NT2/D1 (cell line): ENCODE measurements around the gene NTF3.

ENCODE experiments used
- DNase-seq: peaks from one replicate; pipeline ENCODE4 v3.0.0-alpha.2; 2011; ENCODE audit warnings: low read depth, low spot score
- H3K27me3 ChIP-seq: 2 replicates; pipeline ENCODE4 v1.6.0; 2011; ENCODE audit warnings: mild to moderate bottlenecking; ENCODE audit not compliant: insufficient read length, insufficient read depth
- H3K36me3 ChIP-seq: 2 replicates; pipeline ENCODE4 v1.6.1; 2011; ENCODE audit warnings: mild to moderate bottlenecking, low read length, mixed read lengths; ENCODE audit not compliant: insufficient read depth, insufficient read length
- H3K4me1 ChIP-seq: 2 replicates; pipeline ENCODE4 v1.5.1; 2011; ENCODE audit not compliant: insufficient read depth, insufficient read length
- H3K4me3 ChIP-seq: 2 replicates; pipeline ENCODE4 v1.5.1; 2011; ENCODE audit warnings: low read depth; ENCODE audit not compliant: insufficient read length
- H3K9ac ChIP-seq: 2 replicates; pipeline ENCODE4 v1.6.0; 2011; ENCODE audit warnings: low read depth; ENCODE audit not compliant: insufficient read length
- H3K9me3 ChIP-seq: 2 replicates; pipeline ENCODE4 v1.5.1; 2011; ENCODE audit warnings: mild to moderate bottlenecking, low read length; ENCODE audit not compliant: insufficient read depth
- SUZ12 ChIP-seq: IDR thresholded peaks from 2 replicates; pipeline ENCODE4 v1.6.1; 2011; ENCODE audit not compliant: insufficient read length, insufficient read depth; ENCODE audit errors: extremely low read depth
- YY1 ChIP-seq: IDR thresholded peaks from 2 replicates; pipeline ENCODE4 v1.6.1; 2011; ENCODE audit not compliant: insufficient read length, insufficient read depth
- ZNF274 ChIP-seq: IDR thresholded peaks from 2 replicates; pipeline ENCODE4 v1.6.1; 2011; ENCODE audit warnings: mild to moderate bottlenecking, low read depth, low read length

The NTF3 gene

GRCh38 chr12:5499566-5500330, 67.8 kb downstream of the NTF3 start:
- Histone ChIP-seq H3K27me3 (no peaks in the 10 kb centered on the region), H3K9me3 (no peaks in the 10 kb centered on the region), H3K36me3 (peaks cover 15% of the 10 kb centered on the region), H3K4me3 (no peak overlapping the region), H3K4me1 (no peaks in the 10 kb centered on the region), H3K9ac (no peak overlapping the region)
- TF ChIP-seq YY1 (no peak), SUZ12 (no peak), ZNF274 (no peak)
- DNase-seq: no peak

- no peak overlapping the region for H3K9ac ChIP-seq
- no peak overlapping the region for H3K4me3 ChIP-seq
- DNase-seq: no peak
- TF ChIP-seq ZNF274: no peak
- TF ChIP-seq SUZ12: no peak
- TF ChIP-seq YY1: no peak
- H3K4me1 ChIP-seq: no peaks in the 10 kb centered on the region
- H3K9me3 ChIP-seq: no peaks in the 10 kb centered on the region
- H3K36me3 ChIP-seq: peaks cover 10% of the 10 kb centered on the region
- H3K27me3 ChIP-seq: no peaks in the 10 kb centered on the region
Measured at GRCh38 chr12:5500331-5500659, 68.4 kb downstream of the NTF3 start.

GRCh38 chr12:5503774-5504173, 71.9 kb downstream of the NTF3 start:
- TF ChIP-seq ZNF274 (no peak), YY1 (no peak), SUZ12 (no peak)
- Histone ChIP-seq H3K9me3 (no peaks in the 10 kb centered on the region), H3K36me3 (no peaks in the 10 kb centered on the region), H3K4me1 (no peaks in the 10 kb centered on the region), H3K4me3 (no peak overlapping the region), H3K27me3 (no peaks in the 10 kb centered on the region), H3K9ac (no peak overlapping the region)
- DNase-seq: no peak

- TF ChIP-seq ZNF274: no peak
- no peak for TF ChIP-seq SUZ12
- no peak for TF ChIP-seq YY1
- Histone ChIP-seq H3K27me3 (no peaks in the 10 kb centered on the region), H3K36me3 (no peaks in the 10 kb centered on the region), H3K4me1 (peaks cover 3% of the 10 kb centered on the region), H3K4me3 (no peak overlapping the region), H3K9ac (no peak overlapping the region), H3K9me3 (no peaks in the 10 kb centered on the region)
- DNase-seq: no peak
Measured at GRCh38 chr12:5505116-5505515, 73.2 kb downstream of the NTF3 start.

GRCh38 chr12:5505751-5506150, 73.8 kb downstream of the NTF3 start:
- Histone ChIP-seq H3K4me1 (peaks cover 7% of the 10 kb centered on the region), H3K9me3 (no peaks in the 10 kb centered on the region), H3K36me3 (no peaks in the 10 kb centered on the region), H3K27me3 (no peaks in the 10 kb centered on the region), H3K9ac (no peak overlapping the region), H3K4me3 (no peak overlapping the region)
- TF ChIP-seq YY1 (no peak), ZNF274 (no peak), SUZ12 (no peak)
- DNase-seq: no peak

- H3K27me3 ChIP-seq: no peaks in the 10 kb centered on the region
- no peaks in the 10 kb centered on the region for H3K36me3 ChIP-seq
- no peak overlapping the region for H3K4me3 ChIP-seq
- H3K4me1 ChIP-seq: peaks cover 7% of the 10 kb centered on the region
- no peak for DNase-seq
- H3K9ac ChIP-seq: no peak overlapping the region
- no peaks in the 10 kb centered on the region for H3K9me3 ChIP-seq
- TF ChIP-seq ZNF274 (no peak), YY1 (no peak), SUZ12 (no peak)
Measured at GRCh38 chr12:5506295-5506694, 74.4 kb downstream of the NTF3 start.

- no peak for DNase-seq
- Histone ChIP-seq H3K9me3 (no peaks in the 10 kb centered on the region), H3K4me3 (no peak overlapping the region), H3K9ac (no peak overlapping the region), H3K36me3 (no peaks in the 10 kb centered on the region), H3K27me3 (no peaks in the 10 kb centered on the region), H3K4me1 (peaks cover 9% of the 10 kb centered on the region)
- TF ChIP-seq YY1: no peak
- TF ChIP-seq SUZ12: no peak
- no peak for TF ChIP-seq ZNF274
Measured at GRCh38 chr12:5506821-5507231, 74.9 kb downstream of the NTF3 start.
